HG02870 (cell line): Measurements from ENCODE around the gene PROK1.
A peak's percentile ranks its signal among the peaks of the same experiment; 100 is the strongest.
"Not testable (repeated sequence)": the region's sequence is repeated elsewhere in the genome, so short reads cannot be mapped to it uniquely, and the experiment has no call there.

Source experiments
- ATAC-seq: cut with Tn5 transposase; IDR thresholded peaks from one replicate; pipeline ENCODE4 v1.9.1; 2021; ENCODE audit warnings: mild to moderate bottlenecking, moderate library complexity; ENCODE audit not compliant: unreplicated experiment

PROK1 gene, protein sequence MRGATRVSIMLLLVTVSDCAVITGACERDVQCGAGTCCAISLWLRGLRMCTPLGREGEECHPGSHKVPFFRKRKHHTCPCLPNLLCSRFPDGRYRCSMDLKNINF

DNA sequence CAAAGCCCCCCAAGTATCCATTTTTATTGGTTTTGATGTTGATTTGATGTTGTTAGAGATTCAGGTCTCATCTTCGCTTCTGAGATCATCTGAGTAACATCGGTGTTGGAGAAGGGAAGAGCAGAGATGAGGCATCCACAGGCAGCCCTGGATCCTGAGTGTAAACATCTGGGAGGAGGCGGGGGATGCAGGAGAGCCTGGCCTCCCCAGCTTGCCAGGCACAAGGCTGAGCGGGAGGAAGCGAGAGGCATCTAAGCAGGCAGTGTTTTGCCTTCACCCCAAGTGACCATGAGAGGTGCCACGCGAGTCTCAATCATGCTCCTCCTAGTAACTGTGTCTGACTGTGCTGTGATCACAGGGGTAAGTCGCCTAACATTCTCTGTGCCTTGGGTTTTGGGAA lies at the start of gene PROK1:
PROK1 (plus strand) TSS at position 221 of the 400 bp plus-strand sequence; CDS start at position 289, 68 bp downstream.
- ATAC-seq: no peak

GRCh38 chr1:110403805-110404204 lies 47.1 kb upstream of the PROK1 start:
- ATAC-seq: no peak

GRCh38 chr1:110404401-110404800 lies 46.5 kb upstream of the PROK1 start:
- ATAC-seq: no peak

- ATAC-seq: not testable (repeated sequence)
Measured at GRCh38 chr1:110406407-110406806, 44.5 kb upstream of the PROK1 start.

- ATAC-seq: peak; percentile 84
Measured at GRCh38 chr1:110407260-110408210, 43.4 kb upstream of the PROK1 start, which contains the start of gene LAMTOR5. Gene LAMTOR5, minus strand, starts transcription at chr1:110407694. Its CDS starts 74 bp downstream, at chr1:110407620.

DNA sequence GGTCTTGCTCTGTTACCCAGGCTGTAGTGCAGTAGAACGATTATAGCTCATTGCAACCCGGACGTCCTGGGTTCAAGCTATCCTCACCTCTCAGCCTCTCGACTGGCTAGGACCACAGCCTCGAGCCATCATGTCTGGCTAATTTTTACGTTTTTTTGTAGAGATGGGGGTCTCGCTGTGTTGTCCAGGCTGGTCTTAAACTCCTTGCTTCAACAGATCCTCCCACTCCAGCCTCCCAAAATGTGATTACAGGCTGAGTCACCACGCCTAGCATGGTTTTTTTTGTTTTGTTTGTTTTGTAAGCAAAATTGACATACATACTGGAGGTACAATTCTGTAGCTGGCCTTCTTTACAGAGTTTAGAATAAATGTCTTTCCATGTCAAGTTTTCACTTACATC lies 42.5 kb upstream of the PROK1 start:
- no peak for ATAC-seq

- no peak for ATAC-seq
Measured at GRCh38 chr1:110409316-110409715, 41.6 kb upstream of the PROK1 start.

- ATAC-seq: no peak
Measured at GRCh38 chr1:110411173-110411735, 39.7 kb upstream of the PROK1 start.

DNA sequence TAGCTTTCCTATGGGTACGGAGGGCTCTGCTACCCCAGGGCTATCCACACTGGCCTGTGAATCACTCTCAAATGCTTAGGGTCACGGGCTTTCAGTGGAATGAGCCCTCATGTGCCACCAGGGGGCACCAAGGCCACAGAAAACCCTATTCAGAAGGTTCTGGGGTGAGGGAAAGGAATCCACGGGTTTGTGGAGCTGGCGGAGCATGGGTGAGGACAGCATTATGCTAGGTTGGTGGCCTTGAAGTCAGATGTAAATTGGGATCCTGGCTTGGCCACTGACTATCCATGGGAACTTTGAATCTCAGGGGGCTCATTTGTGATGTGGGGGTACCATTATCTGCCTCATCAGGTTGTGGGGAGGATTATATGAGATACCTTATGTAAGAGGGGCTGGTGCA lies 38.4 kb upstream of the PROK1 start:
- ATAC-seq: no peak

DNA sequence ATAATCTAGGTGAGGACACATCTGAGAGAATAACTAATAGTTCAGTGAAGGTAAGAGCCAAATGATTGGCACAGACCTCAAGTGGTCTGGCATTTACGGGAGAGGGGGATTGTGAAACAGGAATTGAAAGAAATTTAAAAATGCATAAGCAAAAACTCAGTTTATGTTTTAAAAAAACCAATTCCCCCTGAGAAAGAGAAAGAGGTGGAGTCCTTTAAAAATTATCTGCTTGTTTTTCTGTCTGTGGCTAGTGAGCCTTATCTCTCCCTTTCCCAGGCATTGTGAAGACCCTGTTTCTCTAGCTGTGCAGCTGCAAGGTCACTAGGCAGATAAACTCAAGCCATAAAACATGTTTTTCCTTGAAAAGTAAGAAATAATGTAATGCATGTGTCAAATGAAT lies 37.9 kb upstream of the PROK1 start:
- not testable (repeated sequence) for ATAC-seq

DNA sequence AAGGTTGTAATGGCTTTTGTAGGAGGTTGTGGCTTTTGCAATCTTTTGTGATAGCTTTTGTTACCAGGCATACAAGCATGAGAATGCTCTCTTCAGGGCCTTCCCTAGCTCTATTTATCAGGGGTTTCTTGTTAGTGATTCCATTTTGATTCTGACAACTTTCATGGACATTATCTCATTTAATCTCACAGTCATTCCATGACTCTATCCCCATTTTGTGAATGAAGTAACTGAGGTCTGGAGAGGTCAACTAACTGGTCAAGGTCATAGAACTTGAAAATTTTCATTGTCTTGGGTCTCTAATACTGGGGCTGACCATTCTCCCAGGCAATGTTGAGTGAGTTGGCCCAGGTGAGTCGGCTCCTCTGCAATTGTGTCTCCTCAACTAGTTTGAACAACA lies 32.2 kb upstream of the PROK1 start:
- ATAC-seq: no peak

DNA sequence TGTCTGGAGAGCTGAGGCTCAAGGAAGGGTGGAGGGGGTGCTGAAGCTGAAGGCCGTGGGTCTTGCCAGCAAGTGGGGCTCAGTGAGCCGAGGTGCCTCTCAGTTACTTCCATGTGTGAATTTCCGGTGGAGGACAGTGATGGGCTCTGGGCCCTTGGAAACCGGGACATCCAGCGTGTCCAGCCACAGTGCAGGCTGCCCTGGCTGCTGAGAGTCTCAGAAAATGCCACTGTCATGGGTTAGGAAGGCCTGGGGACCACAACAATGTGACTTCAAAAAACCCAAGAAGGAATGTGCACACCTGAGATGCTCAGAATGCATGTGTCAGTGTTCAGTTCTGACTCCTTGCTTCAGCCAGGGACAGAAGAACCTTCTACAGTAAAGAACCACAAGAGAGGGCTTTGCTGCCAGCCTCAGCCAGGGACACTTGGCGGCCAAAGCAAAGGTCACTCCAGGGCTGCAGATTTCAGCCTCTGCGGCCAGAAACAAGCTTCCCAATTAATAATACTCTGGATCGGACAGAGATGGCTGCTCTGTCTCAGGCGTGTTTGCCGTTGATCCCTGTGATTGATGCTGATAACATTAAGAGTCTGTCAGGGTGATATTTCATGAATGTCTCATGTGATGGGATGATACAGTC lies 30.8 kb upstream of the PROK1 start:
- no peak for ATAC-seq

- ATAC-seq: no peak
Measured at GRCh38 chr1:110420874-110421793, 29.8 kb upstream of the PROK1 start.

DNA sequence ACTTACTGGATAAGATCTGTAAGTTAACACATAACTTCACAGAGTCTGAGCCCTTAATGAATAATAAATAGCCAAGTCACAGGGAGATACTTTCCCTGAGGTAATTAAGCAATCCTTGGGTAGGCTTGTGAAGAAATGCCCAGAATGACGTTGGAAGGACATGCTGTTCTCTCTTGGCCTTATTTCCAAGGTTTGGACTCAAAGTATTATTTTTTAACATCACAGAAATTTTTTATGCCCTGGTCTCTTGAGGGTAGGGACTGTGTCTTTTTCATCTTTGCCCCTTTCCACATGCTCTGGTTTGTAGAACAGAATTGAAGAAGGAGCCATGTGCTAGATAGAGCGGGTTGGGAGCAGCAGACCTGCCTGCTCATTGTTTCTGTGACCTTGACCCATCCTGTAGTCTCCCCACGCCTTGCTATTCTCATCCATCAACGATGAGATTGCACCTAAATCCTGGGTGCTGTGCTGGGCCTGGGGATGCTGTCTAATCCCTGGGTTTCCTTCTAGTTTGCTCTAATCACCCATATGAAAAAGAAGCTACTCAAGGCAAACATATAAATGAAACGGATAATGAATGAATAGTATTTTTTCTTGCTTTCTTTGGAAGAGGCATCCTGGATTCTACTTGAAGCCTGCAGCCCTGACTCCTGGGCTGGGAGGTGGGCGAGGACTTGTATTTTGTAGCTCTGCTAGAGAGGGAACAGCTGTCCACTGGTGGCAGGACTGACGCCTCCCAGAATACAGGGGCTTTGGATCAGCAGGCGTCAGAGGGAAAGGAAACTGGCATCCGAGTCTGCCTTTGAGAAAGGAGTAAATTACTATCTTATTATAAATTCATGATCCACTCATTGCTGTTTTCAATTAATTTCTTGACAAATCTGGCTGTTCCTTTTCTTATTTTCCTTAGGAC lies 26.0 kb upstream of the PROK1 start:
- ATAC-seq: no peak

DNA sequence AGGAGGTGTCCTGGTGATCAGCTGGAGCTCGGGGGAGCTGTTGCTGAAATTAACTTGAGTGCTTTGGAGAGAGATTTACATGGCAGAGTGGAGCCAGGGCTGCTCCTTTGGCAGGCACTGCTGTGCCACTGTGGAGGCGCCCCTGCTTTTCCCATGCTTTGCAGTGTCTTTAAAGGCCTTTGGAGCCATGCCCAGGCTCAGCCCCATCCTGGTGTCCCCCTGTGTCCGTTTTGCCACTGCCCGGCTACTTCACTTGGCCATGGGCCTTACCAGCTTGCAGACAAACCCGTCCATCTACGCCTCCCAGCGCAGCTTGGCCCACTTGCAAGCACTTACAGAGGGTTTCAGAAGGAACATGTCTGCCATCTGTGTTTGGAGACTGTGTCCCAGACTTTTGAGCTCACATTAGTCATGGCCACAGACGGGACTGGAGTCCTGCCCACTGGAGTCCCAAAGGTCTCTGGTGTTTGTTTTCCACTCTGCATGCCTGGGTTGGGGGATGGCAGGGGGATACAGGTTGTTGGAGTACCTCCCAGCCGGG lies 25.3 kb upstream of the PROK1 start:
- no peak for ATAC-seq

- ATAC-seq: no peak
Measured at GRCh38 chr1:110426854-110427253, 24.1 kb upstream of the PROK1 start.

GRCh38 chr1:110428946-110429345 lies 22.0 kb upstream of the PROK1 start:
- no peak for ATAC-seq

- no peak for ATAC-seq
Measured at GRCh38 chr1:110430366-110430765, 20.6 kb upstream of the PROK1 start.

DNA sequence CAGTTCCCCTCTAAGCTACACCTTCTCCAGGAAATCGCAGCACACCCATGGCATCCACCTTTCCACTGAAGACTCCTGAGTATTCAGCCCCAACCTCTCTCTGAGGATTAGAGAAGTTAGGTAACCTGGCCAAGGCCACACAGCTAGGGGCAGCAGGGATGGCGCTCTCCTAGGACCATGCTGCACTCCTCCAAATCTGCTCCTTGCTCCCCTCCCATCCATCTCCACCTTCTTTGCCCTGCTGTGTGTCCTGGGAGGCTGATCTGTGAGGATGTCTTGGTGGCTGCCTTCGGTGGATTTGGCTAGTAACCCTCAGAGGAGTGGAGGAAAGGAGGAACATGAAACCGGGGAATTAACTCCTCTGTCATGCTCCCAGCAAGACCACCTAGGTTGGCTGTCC lies 20.0 kb upstream of the PROK1 start:
- ATAC-seq: no peak
